HEK293 (cell line): ENCODE measurements around the gene RGL4.

ENCODE experiments used
- CTCF ChIA-PET: fragments of 350-600 bp; formaldehyde crosslinking; extraction: SDS; loops from one replicate; lab custom pipeline; 2021; ENCODE audit warnings: antibody characterized with exemption; lab: Yijun Ruan, JAX
- POLR2A ChIA-PET: fragments of 300-600 bp; formaldehyde crosslinking; extraction: SDS; loops from one replicate; lab custom pipeline; 2020; ENCODE audit warnings: antibody characterized with exemption, inconsistent platforms; lab: Yijun Ruan, JAX
- H3K27ac ChIP-seq: fragments of 200-500 bp; sonication (Bioruptor generic); 2 replicates; pipeline ENCODE4 v1.5.1; 2014; ENCODE audit warnings: low read depth, low read length, control low read depth, inconsistent platforms; ENCODE audit errors: extremely low read depth
- H3K36me3 ChIP-seq, 2 experiments: fragments of 200-500 bp in 1 of 2; sonication (Bioruptor generic) in 1 of 2; 1 replicate in 1 of 2; 2 replicates in 1 of 2; pipeline ENCODE4 v1.5.1; 2014 to 2017; ENCODE audit warnings: inconsistent platforms in 2 of 2, low read length in 2 of 2; ENCODE audit not compliant: control insufficient read depth in 2 of 2, insufficient read depth in 1 of 2
- H3K4me1 ChIP-seq: fragments of 200-500 bp; sonication (Bioruptor generic); 2 replicates; pipeline ENCODE4 v1.5.1; 2014; ENCODE audit warnings: mild to moderate bottlenecking, low read length, inconsistent platforms; ENCODE audit not compliant: control insufficient read depth, insufficient read depth
- H3K4me3 ChIP-seq: 2 replicates; pipeline ENCODE4 v1.5.1; 2011; ENCODE audit warnings: low read depth, mild to moderate bottlenecking, control low read depth, low read length, moderate library complexity
- H3K9me3 ChIP-seq: fragments of 200-500 bp; sonication (Bioruptor generic); 2 replicates; pipeline ENCODE4 v1.5.1; 2014; ENCODE audit warnings: low read depth, low read length, inconsistent platforms; ENCODE audit not compliant: control insufficient read depth, insufficient read depth
- EGR2 ChIP-seq: fragments of 450-650 bp; formaldehyde crosslinking; IDR thresholded peaks from 2 replicates; pipeline ENCODE4 v1.5.1; 2016; ENCODE audit warnings: low read depth, missing biosample characterization, missing genetic modification characterization
- GLIS1 ChIP-seq: fragments of 450-650 bp; formaldehyde crosslinking; IDR thresholded peaks from 2 replicates; pipeline ENCODE4 v1.5.1; 2016; ENCODE audit warnings: missing biosample characterization, missing genetic modification characterization
- GLIS2 ChIP-seq: fragments of 450-650 bp; formaldehyde crosslinking; IDR thresholded peaks from 2 replicates; pipeline ENCODE4 v1.5.1; 2016; ENCODE audit warnings: missing biosample characterization, missing genetic modification characterization
- PRDM1 ChIP-seq: fragments of 450-650 bp; formaldehyde crosslinking; IDR thresholded peaks from 2 replicates; pipeline ENCODE4; 2016; ENCODE audit warnings: missing biosample characterization, missing genetic modification characterization
- ZFHX2 ChIP-seq: fragments of 450-650 bp; formaldehyde crosslinking; conservative IDR thresholded peaks from 2 replicates; pipeline ENCODE4 v1.5.1; 2016; ENCODE audit warnings: missing biosample characterization, missing genetic modification characterization
- ZFP69B ChIP-seq: fragments of 450-650 bp; formaldehyde crosslinking; IDR thresholded peaks from 2 replicates; pipeline ENCODE4 v1.5.1; 2016; ENCODE audit warnings: missing biosample characterization, missing genetic modification characterization
- ZIC2 ChIP-seq: fragments of 450-650 bp; formaldehyde crosslinking; IDR thresholded peaks from 2 replicates; pipeline ENCODE4 v1.5.1; 2016; ENCODE audit warnings: missing biosample characterization, missing genetic modification characterization
- ZNF10 ChIP-seq: fragments of 450-650 bp; formaldehyde crosslinking; IDR thresholded peaks from 2 replicates; pipeline ENCODE4 v1.5.1; 2017; ENCODE audit warnings: missing biosample characterization, missing genetic modification characterization
- ZNF202 ChIP-seq: fragments of 450-650 bp; formaldehyde crosslinking; IDR thresholded peaks from 2 replicates; pipeline ENCODE4 v1.5.1; 2016; ENCODE audit warnings: missing biosample characterization, missing genetic modification characterization, borderline replicate concordance
- ZNF311 ChIP-seq: fragments of 450-650 bp; formaldehyde crosslinking; IDR thresholded peaks from 2 replicates; pipeline ENCODE4 v1.5.1; 2017; ENCODE audit warnings: missing biosample characterization, missing genetic modification characterization, borderline replicate concordance
- ZNF529 ChIP-seq: fragments of 450-650 bp; formaldehyde crosslinking; IDR thresholded peaks from 2 replicates; pipeline ENCODE4 v1.5.1; 2017; ENCODE audit warnings: missing genetic modification characterization, missing biosample characterization; ENCODE audit not compliant: insufficient replicate concordance
- ZNF549 ChIP-seq: fragments of 450-650 bp; IDR thresholded peaks from 2 replicates; pipeline ENCODE4 v1.5.1; 2018; ENCODE audit warnings: missing biosample characterization, missing genetic modification characterization, mild to moderate bottlenecking, inconsistent platforms, moderate library complexity
- ZNF555 ChIP-seq: fragments of 450-650 bp; formaldehyde crosslinking; conservative IDR thresholded peaks from 2 replicates; pipeline ENCODE4 v1.5.1; 2017; ENCODE audit warnings: missing biosample characterization, mild to moderate bottlenecking, missing genetic modification characterization, inconsistent platforms
- ZNF561 ChIP-seq: fragments of 450-650 bp; IDR thresholded peaks from 2 replicates; pipeline ENCODE4 v1.5.1; 2018; ENCODE audit warnings: missing biosample characterization, missing genetic modification characterization, borderline replicate concordance
- ZNF596 ChIP-seq: fragments of 450-650 bp; IDR thresholded peaks from 2 replicates; pipeline ENCODE4 v1.5.0; 2018; ENCODE audit warnings: missing biosample characterization, mild to moderate bottlenecking, missing genetic modification characterization, moderate library complexity
- ZNF624 ChIP-seq: fragments of 450-650 bp; formaldehyde crosslinking; IDR thresholded peaks from 2 replicates; pipeline ENCODE4 v1.5.1; 2017; ENCODE audit warnings: missing biosample characterization, missing genetic modification characterization
- ZNF768 ChIP-seq: fragments of 450-650 bp; formaldehyde crosslinking; IDR thresholded peaks from 2 replicates; pipeline ENCODE4 v1.5.1; 2018; ENCODE audit warnings: missing biosample characterization, mild to moderate bottlenecking, missing genetic modification characterization
- ZNF830 ChIP-seq: fragments of 450-650 bp; IDR thresholded peaks from 2 replicates; pipeline ENCODE4 v1.5.0; 2018; ENCODE audit warnings: missing biosample characterization, missing genetic modification characterization, low read depth, mild to moderate bottlenecking, moderate library complexity
- ZSCAN23 ChIP-seq: fragments of 450-650 bp; formaldehyde crosslinking; IDR thresholded peaks from 2 replicates; pipeline ENCODE4 v1.5.1; 2016; ENCODE audit warnings: missing biosample characterization, missing genetic modification characterization
- ZSCAN30 ChIP-seq: fragments of 450-650 bp; IDR thresholded peaks from 2 replicates; pipeline ENCODE4 v1.5.1; 2018; ENCODE audit warnings: missing biosample characterization, mild to moderate bottlenecking, missing genetic modification characterization, moderate library complexity
- ZXDB ChIP-seq: fragments of 450-650 bp; formaldehyde crosslinking; IDR thresholded peaks from 2 replicates; pipeline ENCODE4 v1.5.1; 2016; ENCODE audit warnings: missing biosample characterization, missing genetic modification characterization
- TF ChIP-seq, protein P1 (sequence below): fragments of 450-650 bp; formaldehyde crosslinking; IDR thresholded peaks from 2 replicates; pipeline ENCODE4 v1.5.1; 2016; ENCODE audit warnings: missing biosample characterization, missing genetic modification characterization
- TF ChIP-seq, protein P2 (sequence below): fragments of 450-650 bp; formaldehyde crosslinking; conservative IDR thresholded peaks from 2 replicates; pipeline ENCODE4 v1.5.1; 2016; ENCODE audit warnings: low read depth, missing biosample characterization, missing genetic modification characterization
- TF ChIP-seq, protein P3 (sequence below): fragments of 450-650 bp; formaldehyde crosslinking; IDR thresholded peaks from 2 replicates; pipeline ENCODE4 v1.5.1; 2017; ENCODE audit warnings: missing biosample characterization, mild to moderate bottlenecking, missing genetic modification characterization, moderate library complexity

Gene RGL4

DNA sequence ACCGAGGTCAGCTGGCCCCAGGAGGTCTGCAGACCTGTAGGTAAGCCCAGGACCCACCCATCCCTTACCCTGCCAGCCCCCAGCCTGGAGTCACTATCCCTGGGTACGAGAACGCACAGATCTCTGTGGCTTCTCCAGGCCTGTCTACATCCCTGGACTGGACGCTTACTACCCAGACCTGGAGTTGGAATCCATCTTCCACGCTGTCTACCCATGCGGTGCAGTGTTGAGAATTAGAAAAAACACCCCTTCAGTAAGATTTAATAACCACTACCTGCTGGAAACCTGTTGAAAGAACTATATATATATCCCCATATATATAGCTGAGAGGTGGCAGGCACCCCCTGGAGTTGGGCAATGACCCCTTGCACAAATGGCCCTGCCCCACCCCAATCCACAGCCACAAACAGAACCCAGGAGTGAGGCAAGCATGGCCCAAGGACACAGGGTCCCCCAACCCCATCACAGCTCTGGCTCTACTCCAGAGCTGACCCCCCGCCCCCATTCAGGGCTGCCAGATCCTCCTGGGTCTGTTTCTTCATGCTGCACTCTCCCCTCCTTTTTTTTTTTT, 17.7 kb upstream of the RGL4 start:
- Histone ChIP-seq H3K4me3 (no peak overlapping the region), H3K36me3 (peaks cover 0 to 32% of the 10 kb centered on the region in 2 experiments; a peak in 2 of 3 replicates), H3K9me3 (no peaks in the 10 kb centered on the region)
- no peak for TF ChIP-seq ZNF555 (tag by site-specific recombination)
- TF ChIP-seq, protein P1, sequence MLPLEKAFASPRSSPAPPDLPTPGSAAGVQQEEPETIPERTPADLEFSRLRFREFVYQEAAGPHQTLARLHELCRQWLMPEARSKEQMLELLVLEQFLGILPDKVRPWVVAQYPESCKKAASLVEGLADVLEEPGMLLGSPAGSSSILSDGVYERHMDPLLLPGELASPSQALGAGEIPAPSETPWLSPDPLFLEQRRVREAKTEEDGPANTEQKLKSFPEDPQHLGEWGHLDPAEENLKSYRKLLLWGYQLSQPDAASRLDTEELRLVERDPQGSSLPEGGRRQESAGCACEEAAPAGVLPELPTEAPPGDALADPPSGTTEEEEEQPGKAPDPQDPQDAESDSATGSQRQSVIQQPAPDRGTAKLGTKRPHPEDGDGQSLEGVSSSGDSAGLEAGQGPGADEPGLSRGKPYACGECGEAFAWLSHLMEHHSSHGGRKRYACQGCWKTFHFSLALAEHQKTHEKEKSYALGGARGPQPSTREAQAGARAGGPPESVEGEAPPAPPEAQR (tag by site-specific recombination), result no peak
- TF ChIP-seq ZNF549 (tag by site-specific recombination), result no peak
- TF ChIP-seq, protein P2, sequence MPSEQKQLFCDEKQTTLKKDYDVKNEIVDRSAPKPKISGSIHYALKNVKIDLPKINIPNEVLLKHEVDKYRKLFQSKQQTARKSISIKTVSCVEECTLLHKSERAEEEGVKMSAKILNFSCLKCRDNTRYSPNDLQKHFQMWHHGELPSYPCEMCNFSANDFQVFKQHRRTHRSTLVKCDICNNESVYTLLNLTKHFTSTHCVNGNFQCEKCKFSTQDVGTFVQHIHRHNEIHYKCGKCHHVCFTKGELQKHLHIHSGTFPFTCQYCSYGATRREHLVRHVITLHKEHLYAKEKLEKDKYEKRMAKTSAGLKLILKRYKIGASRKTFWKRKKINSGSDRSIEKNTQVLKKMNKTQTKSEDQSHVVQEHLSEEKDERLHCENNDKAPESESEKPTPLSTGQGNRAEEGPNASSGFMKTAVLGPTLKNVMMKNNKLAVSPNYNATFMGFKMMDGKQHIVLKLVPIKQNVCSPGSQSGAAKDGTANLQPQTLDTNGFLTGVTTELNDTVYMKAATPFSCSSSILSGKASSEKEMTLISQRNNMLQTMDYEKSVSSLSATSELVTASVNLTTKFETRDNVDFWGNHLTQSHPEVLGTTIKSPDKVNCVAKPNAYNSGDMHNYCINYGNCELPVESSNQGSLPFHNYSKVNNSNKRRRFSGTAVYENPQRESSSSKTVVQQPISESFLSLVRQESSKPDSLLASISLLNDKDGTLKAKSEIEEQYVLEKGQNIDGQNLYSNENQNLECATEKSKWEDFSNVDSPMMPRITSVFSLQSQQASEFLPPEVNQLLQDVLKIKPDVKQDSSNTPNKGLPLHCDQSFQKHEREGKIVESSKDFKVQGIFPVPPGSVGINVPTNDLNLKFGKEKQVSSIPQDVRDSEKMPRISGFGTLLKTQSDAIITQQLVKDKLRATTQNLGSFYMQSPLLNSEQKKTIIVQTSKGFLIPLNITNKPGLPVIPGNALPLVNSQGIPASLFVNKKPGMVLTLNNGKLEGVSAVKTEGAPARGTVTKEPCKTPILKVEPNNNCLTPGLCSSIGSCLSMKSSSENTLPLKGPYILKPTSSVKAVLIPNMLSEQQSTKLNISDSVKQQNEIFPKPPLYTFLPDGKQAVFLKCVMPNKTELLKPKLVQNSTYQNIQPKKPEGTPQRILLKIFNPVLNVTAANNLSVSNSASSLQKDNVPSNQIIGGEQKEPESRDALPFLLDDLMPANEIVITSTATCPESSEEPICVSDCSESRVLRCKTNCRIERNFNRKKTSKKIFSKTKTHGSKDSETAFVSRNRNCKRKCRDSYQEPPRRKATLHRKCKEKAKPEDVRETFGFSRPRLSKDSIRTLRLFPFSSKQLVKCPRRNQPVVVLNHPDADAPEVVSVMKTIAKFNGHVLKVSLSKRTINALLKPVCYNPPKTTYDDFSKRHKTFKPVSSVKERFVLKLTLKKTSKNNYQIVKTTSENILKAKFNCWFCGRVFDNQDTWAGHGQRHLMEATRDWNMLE (tag by site-specific recombination), result no peak
- no peak for TF ChIP-seq ZXDB (tag by site-specific recombination)
- TF ChIP-seq ZNF202, result no peak
- TF ChIP-seq, protein P3, sequence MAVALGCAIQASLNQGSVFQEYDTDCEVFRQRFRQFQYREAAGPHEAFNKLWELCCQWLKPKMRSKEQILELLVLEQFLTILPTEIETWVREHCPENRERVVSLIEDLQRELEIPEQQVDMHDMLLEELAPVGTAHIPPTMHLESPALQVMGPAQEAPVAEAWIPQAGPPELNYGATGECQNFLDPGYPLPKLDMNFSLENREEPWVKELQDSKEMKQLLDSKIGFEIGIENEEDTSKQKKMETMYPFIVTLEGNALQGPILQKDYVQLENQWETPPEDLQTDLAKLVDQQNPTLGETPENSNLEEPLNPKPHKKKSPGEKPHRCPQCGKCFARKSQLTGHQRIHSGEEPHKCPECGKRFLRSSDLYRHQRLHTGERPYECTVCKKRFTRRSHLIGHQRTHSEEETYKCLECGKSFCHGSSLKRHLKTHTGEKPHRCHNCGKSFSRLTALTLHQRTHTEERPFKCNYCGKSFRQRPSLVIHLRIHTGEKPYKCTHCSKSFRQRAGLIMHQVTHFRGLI (tag by site-specific recombination), result no peak
- TF ChIP-seq ZNF830 (tag by site-specific recombination), result no peak
- no peak for TF ChIP-seq ZNF10 (tag by site-specific recombination)
- TF ChIP-seq ZFP69B (tag by site-specific recombination), result no peak
- TF ChIP-seq ZSCAN23, result no peak
- TF ChIP-seq ZSCAN30 (tag by site-specific recombination), result no peak
- TF ChIP-seq PRDM1, result no peak
- no peak for TF ChIP-seq ZNF561 (tag by site-specific recombination)
- TF ChIP-seq, all 188 proteins: peak for 0
- Histone ChIP-seq H3K4me1 (no peaks in the 10 kb centered on the region), H3K27ac (no peak overlapping the region)
- ChIA-PET POLR2A (no interaction called here), CTCF (no interaction called here)

DNA sequence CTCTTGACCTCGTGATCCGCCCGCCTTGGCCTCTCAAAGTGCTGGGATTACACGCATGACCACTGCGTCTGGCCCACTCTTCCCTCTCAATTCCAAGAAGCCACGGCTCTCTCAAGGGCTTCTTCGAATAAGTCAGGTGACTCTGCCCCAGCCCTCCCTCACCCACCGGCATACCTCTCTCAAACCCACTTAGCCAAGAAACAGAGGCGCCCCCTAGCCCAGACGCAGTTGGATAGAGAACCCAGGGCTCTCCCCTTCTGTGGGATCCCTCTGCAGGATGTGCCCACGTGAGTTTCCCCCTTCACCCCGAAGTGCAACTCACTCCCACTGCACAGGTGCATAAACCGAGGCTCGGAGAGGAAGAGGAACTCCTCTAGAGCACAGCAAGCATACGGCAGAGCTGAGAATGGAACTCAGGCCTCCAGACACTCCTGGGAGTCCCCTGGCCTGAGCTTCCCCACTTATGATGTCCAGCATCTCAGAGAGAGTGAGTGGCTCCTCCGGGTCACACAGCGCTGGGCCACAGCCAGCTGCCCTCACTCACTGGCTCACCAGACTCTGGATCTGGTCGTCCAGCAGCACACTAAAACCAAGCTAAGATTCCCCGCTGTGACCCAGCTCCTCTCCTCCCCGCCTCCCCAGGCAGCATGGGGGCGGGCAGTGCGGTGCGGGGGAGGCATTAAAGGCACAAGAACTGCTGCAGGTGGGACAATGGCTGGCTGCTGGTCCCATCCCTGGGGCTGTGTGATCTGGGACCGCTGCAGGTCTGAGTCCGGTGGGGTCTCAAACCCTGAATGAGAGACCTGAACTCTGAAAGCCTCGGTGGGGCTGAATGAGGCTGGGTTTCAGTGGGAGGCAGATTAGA, 16.8 kb upstream of the RGL4 start:
- Histone ChIP-seq H3K4me3 (no peak overlapping the region), H3K9me3 (no peaks in the 10 kb centered on the region), H3K27ac (no peak overlapping the region), H3K4me1 (no peaks in the 10 kb centered on the region), H3K36me3 (peaks cover 0 to 32% of the 10 kb centered on the region in 2 experiments; a peak in 2 of 3 replicates)
- ChIA-PET POLR2A (no interaction called here), CTCF (no interaction called here)
- TF ChIP-seq EGR2 (tag by site-specific recombination) (peak; percentile 84), ZFHX2 (tag by site-specific recombination) (peak; percentile 96), ZNF311 (tag by site-specific recombination) (no peak), GLIS2 (tag by site-specific recombination) (peak; percentile 46), ZNF596 (tag by site-specific recombination) (no peak), ZNF624 (tag by site-specific recombination) (no peak), ZNF529 (no peak), GLIS1 (tag by site-specific recombination) (peak; percentile 28; the same call in 1 of the 2 replicates), ZIC2 (peak; percentile 89), ZNF10 (tag by site-specific recombination) (no peak), ZNF768 (peak; percentile 45; the same call in 1 of the 2 replicates)
- TF ChIP-seq, all 188 proteins: peak for 6
